ENCODE results near the gene PLOD3. TPM values are rescaled to one million over a fixed set of nuclear protein-coding genes. Genes with fewer than 3 reads are reported as not detected.

Gene PLOD3
- total RNA-seq, 3 donors from 2014 or later (not counting 1 experiment from before 2014, with no cell fraction given), result 41.7 to 54.5 (median 45.0) TPM

- H3K27me3 ChIP-seq (ENCODE audit: control insufficient read depth, insufficient read depth, low read length), result no peaks in the 10 kb centered on the region
- intact Hi-C loops (cut with micrococcal nuclease), result no loop called here
- 96% methylated on average over 19 of the region's 19 CpGs for WGBS (ENCODE audit: insufficient coverage)
Observed at GRCh38 chr7:101210143-101210542, 7.2 kb downstream of the PLOD3 start.

GRCh38 chr7:101208794-101209193, 8.6 kb downstream of the PLOD3 start:
- no peak for ATAC-seq
- no peaks in the 10 kb centered on the region for H3K9me3 ChIP-seq (ENCODE audit: control insufficient read depth, insufficient read depth, low read length)
- TF ChIP-seq CTCF (IDR thresholded peaks at IDR 0.05), result no peak
- H3K36me3 ChIP-seq (ENCODE audit: control insufficient read depth, insufficient read depth, low read length), result peaks cover 19% of the 10 kb centered on the region
- H3K4me1 Mint-ChIP-seq, result peaks cover 0 to 4% of the 10 kb centered on the region in 2 donors
- no peaks in the 10 kb centered on the region for H3K9me3 Mint-ChIP-seq
- no peak overlapping the region for H3K27ac ChIP-seq (ENCODE audit: low read length)
- intact Hi-C loops (cut with micrococcal nuclease), result no loop called here
- no peaks in the 10 kb centered on the region for H3K36me3 Mint-ChIP-seq
- no peaks in the 10 kb centered on the region for H3K27me3 ChIP-seq (ENCODE audit: control insufficient read depth, insufficient read depth, low read length)
- H3K4me1 ChIP-seq (ENCODE audit: control insufficient read depth, insufficient read depth, low read length), result peaks cover 5% of the 10 kb centered on the region
- WGBS (ENCODE audit: insufficient coverage), result 98% methylated on average over 14 of the region's 14 CpGs
- no peak overlapping the region for H3K4me3 ChIP-seq (ENCODE audit: low read length)
- H3K4me3 Mint-ChIP-seq, result no peak overlapping the region
- DNase-seq, result no peak
- H3K27ac Mint-ChIP-seq, result no peak overlapping the region
- H3K27me3 Mint-ChIP-seq (ENCODE audit: low read depth in 2 of 2), result peaks cover 6% of the 10 kb centered on the region in 2 donors

More at GRCh38 chr7:101210143-101210542, 7.2 kb downstream of the PLOD3 start:
- no peaks in the 10 kb centered on the region for H3K9me3 ChIP-seq (ENCODE audit: control insufficient read depth, insufficient read depth, low read length)
- peaks cover 0 to 4% of the 10 kb centered on the region in 2 donors for H3K4me1 Mint-ChIP-seq
- no peak overlapping the region for H3K27ac Mint-ChIP-seq
- no peak for DNase-seq
- no peaks in the 10 kb centered on the region for H3K27me3 Mint-ChIP-seq (ENCODE audit: low read depth in 2 of 2)
- H3K4me1 ChIP-seq (ENCODE audit: control insufficient read depth, insufficient read depth, low read length), result no peaks in the 10 kb centered on the region
- no peak overlapping the region for H3K4me3 Mint-ChIP-seq
- TF ChIP-seq CTCF (IDR thresholded peaks at IDR 0.05), result no peak
- no peak for ATAC-seq
- H3K36me3 ChIP-seq (ENCODE audit: control insufficient read depth, insufficient read depth, low read length), result peaks cover 24% of the 10 kb centered on the region
- H3K36me3 Mint-ChIP-seq, result no peaks in the 10 kb centered on the region
- no peak overlapping the region for H3K4me3 ChIP-seq (ENCODE audit: low read length)
- no peaks in the 10 kb centered on the region for H3K9me3 Mint-ChIP-seq
- H3K27ac ChIP-seq (ENCODE audit: low read length), result no peak overlapping the region

- H3K27me3 ChIP-seq (ENCODE audit: control insufficient read depth, insufficient read depth, low read length), result peaks cover 2% of the 10 kb centered on the region
- DNase-seq (no peak), ATAC-seq (no peak)
- peaks cover 13 to 15% of the 10 kb centered on the region in 2 donors for H3K27me3 Mint-ChIP-seq (ENCODE audit: low read depth in 2 of 2)
- H3K4me1 ChIP-seq (ENCODE audit: control insufficient read depth, insufficient read depth, low read length), result peaks cover 5% of the 10 kb centered on the region
- no peak for TF ChIP-seq CTCF (IDR thresholded peaks at IDR 0.05)
- H3K4me1 Mint-ChIP-seq, result peaks cover 0 to 4% of the 10 kb centered on the region in 2 donors
- H3K4me3 ChIP-seq (ENCODE audit: low read length), result no peak overlapping the region
- intact Hi-C loops (cut with micrococcal nuclease), result no loop called here
- H3K27ac Mint-ChIP-seq, result no peak overlapping the region
- H3K36me3 ChIP-seq (ENCODE audit: control insufficient read depth, insufficient read depth, low read length), result peaks cover 17% of the 10 kb centered on the region
- 95% methylated on average over 17 of the region's 17 CpGs for WGBS (ENCODE audit: insufficient coverage)
- H3K27ac ChIP-seq (ENCODE audit: low read length), result no peak overlapping the region
- no peaks in the 10 kb centered on the region for H3K36me3 Mint-ChIP-seq
- H3K9me3 ChIP-seq (ENCODE audit: control insufficient read depth, insufficient read depth, low read length), result no peaks in the 10 kb centered on the region
- no peak overlapping the region for H3K4me3 Mint-ChIP-seq
- H3K9me3 Mint-ChIP-seq, result no peaks in the 10 kb centered on the region
Observed at GRCh38 chr7:101207459-101207858, 9.9 kb downstream of the PLOD3 start.

- DNase-seq, result no peak
- Histone ChIP-seq H3K4me3 (ENCODE audit: low read length) (no peak overlapping the region), H3K9me3 (ENCODE audit: control insufficient read depth, insufficient read depth, low read length) (no peaks in the 10 kb centered on the region), H3K4me1 (ENCODE audit: control insufficient read depth, insufficient read depth, low read length) (peaks cover 9% of the 10 kb centered on the region), H3K27me3 (ENCODE audit: control insufficient read depth, insufficient read depth, low read length) (peaks cover 4% of the 10 kb centered on the region), H3K27ac (ENCODE audit: low read length) (no peak overlapping the region), H3K36me3 (ENCODE audit: control insufficient read depth, insufficient read depth, low read length) (peaks cover 12% of the 10 kb centered on the region)
- no peak overlapping the region for H3K27ac Mint-ChIP-seq
- H3K4me3 Mint-ChIP-seq, result no peak overlapping the region
- no peaks in the 10 kb centered on the region for H3K36me3 Mint-ChIP-seq
- 73% methylated on average over 19 of the region's 19 CpGs for WGBS (ENCODE audit: insufficient coverage)
- no peak for TF ChIP-seq CTCF (IDR thresholded peaks at IDR 0.05)
- intact Hi-C loops (cut with micrococcal nuclease), result no loop called here
- H3K4me1 Mint-ChIP-seq, result peaks cover 0 to 4% of the 10 kb centered on the region in 2 donors
- no peak for ATAC-seq
- H3K27me3 Mint-ChIP-seq (ENCODE audit: low read depth in 2 of 2), result peaks cover 15 to 16% of the 10 kb centered on the region in 2 donors
- H3K9me3 Mint-ChIP-seq, result no peaks in the 10 kb centered on the region
Observed at GRCh38 chr7:101206665-101207042, 10.7 kb downstream of the PLOD3 start.
